Measurements from ENCODE around the gene TTC21B.

GRCh38 chr2:165989851-165990250, 36.3 kb upstream of the TTC21B start:
- TF ChIP-seq, protein P1, sequence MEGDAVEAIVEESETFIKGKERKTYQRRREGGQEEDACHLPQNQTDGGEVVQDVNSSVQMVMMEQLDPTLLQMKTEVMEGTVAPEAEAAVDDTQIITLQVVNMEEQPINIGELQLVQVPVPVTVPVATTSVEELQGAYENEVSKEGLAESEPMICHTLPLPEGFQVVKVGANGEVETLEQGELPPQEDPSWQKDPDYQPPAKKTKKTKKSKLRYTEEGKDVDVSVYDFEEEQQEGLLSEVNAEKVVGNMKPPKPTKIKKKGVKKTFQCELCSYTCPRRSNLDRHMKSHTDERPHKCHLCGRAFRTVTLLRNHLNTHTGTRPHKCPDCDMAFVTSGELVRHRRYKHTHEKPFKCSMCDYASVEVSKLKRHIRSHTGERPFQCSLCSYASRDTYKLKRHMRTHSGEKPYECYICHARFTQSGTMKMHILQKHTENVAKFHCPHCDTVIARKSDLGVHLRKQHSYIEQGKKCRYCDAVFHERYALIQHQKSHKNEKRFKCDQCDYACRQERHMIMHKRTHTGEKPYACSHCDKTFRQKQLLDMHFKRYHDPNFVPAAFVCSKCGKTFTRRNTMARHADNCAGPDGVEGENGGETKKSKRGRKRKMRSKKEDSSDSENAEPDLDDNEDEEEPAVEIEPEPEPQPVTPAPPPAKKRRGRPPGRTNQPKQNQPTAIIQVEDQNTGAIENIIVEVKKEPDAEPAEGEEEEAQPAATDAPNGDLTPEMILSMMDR (IDR thresholded peaks at IDR 0.05 in 8 of 11, conservative IDR thresholded peaks at IDR 0.05 in 3 of 11) = no peak
- no peak for TF ChIP-seq POLR2A (IDR thresholded peaks at IDR 0.05)

All from spleen (tissue), 7 donors.